OCI-LY1 (cell line): ENCODE measurements around the gene MED13.

Experiments used
- H2AFZ ChIP-seq: fragments of 200-600 bp; sonication (generic), shearing (Covaris generic); 2 replicates; pipeline ENCODE4 v1.6.0; 2014; ENCODE audit warnings: antibody characterized with exemption, mild to moderate bottlenecking, low read length
- H3F3A ChIP-seq: fragments of 200-600 bp; sonication (generic), shearing (Covaris generic); 2 replicates; pipeline ENCODE4 v1.6.0; 2014; ENCODE audit warnings: mild to moderate bottlenecking, antibody characterized with exemption, low read length, moderate library complexity; ENCODE audit not compliant: insufficient read depth
- H3K27ac ChIP-seq: fragments of 200-600 bp; sonication (generic); 2 replicates; pipeline ENCODE4 v1.5.1; 2014; ENCODE audit warnings: low read length, mixed run types, mild to moderate bottlenecking, low read depth; ENCODE audit not compliant: poor library complexity, severe bottlenecking
- H3K27me3 ChIP-seq: fragments of 200-600 bp; sonication (generic); 2 replicates; pipeline ENCODE4 v1.6.0; 2014; ENCODE audit warnings: antibody characterized with exemption, mild to moderate bottlenecking, low read length, moderate library complexity; ENCODE audit not compliant: insufficient read depth
- H3K36me3 ChIP-seq: fragments of 200-600 bp; sonication (generic); 2 replicates; pipeline ENCODE4 v1.6.1; 2014; ENCODE audit warnings: mild to moderate bottlenecking, antibody characterized with exemption, low read length, moderate library complexity, mixed read lengths; ENCODE audit not compliant: insufficient read depth
- H3K4me1 ChIP-seq: fragments of 200-600 bp; sonication (generic); 2 replicates; pipeline ENCODE4 v1.5.1; 2014; ENCODE audit warnings: mild to moderate bottlenecking, low read length, moderate library complexity; ENCODE audit not compliant: insufficient read depth, severe bottlenecking
- H3K4me2 ChIP-seq: fragments of 200-600 bp; sonication (generic), shearing (Covaris generic); 2 replicates; pipeline ENCODE4 v1.6.1; 2014; ENCODE audit warnings: low read length
- H3K4me3 ChIP-seq: fragments of 200-600 bp; sonication (generic); 2 replicates; pipeline ENCODE4 v1.5.1; 2014; ENCODE audit warnings: low read length, low read depth, mild to moderate bottlenecking, mixed read lengths; ENCODE audit not compliant: poor library complexity, severe bottlenecking
- H3K79me2 ChIP-seq: fragments of 200-600 bp; shearing (Covaris generic); 2 replicates; pipeline ENCODE4 v1.6.1; 2016; ENCODE audit warnings: mixed run types, low read length, mixed read lengths; ENCODE audit not compliant: insufficient read depth
- H3K9ac ChIP-seq: fragments of 200-600 bp; sonication (generic), shearing (Covaris generic); 2 replicates; pipeline ENCODE4 v1.6.1; 2014; ENCODE audit warnings: mild to moderate bottlenecking, low read length, mixed read lengths
- H3K9me2 ChIP-seq: fragments of 200-600 bp; sonication (generic), shearing (Covaris generic); 2 replicates; pipeline ENCODE4 v1.6.1; 2014; ENCODE audit warnings: low read depth, mild to moderate bottlenecking, low read length, mixed read lengths
- H3K9me3 ChIP-seq: fragments of 200-600 bp; shearing (Covaris generic); 2 replicates; pipeline ENCODE4 v1.6.1; 2014; ENCODE audit warnings: low read length, mixed read lengths
- H4K20me1 ChIP-seq: fragments of 200-600 bp; sonication (generic), shearing (Covaris generic); 2 replicates; pipeline ENCODE4 v1.6.0; 2016; ENCODE audit warnings: mild to moderate bottlenecking, low read length; ENCODE audit not compliant: insufficient read depth
- CTCF ChIP-seq: fragments of 200-600 bp; sonication (generic), shearing (Covaris generic); IDR thresholded peaks from 2 replicates; pipeline ENCODE4 v1.5.1; 2017; ENCODE audit warnings: mild to moderate bottlenecking, antibody characterized with exemption, low read length, moderate library complexity, mixed read lengths
- EZH2 ChIP-seq: fragments of 200-600 bp; sonication (generic), shearing (Covaris generic); IDR thresholded peaks from 2 replicates; pipeline ENCODE4 v1.8.0; 2017; ENCODE audit warnings: borderline replicate concordance, mixed run types, mild to moderate bottlenecking, antibody characterized with exemption, low read length, moderate library complexity, mixed read lengths

MED13 gene

GRCh38 chr17:62051053-62051452, 14.0 kb downstream of the MED13 start:
- Histone ChIP-seq H3K4me1 (no peaks in the 10 kb centered on the region), H3K27me3 (no peaks in the 10 kb centered on the region), H3K4me3 (no peak overlapping the region), H3K9me3 (no peaks in the 10 kb centered on the region), H4K20me1 (no peaks in the 10 kb centered on the region), H3K9me2 (no peaks in the 10 kb centered on the region), H3K4me2 (no peak overlapping the region), H3K79me2 (peaks cover 32% of the 10 kb centered on the region), H3K27ac (no peak overlapping the region), H3K36me3 (peaks cover 62% of the 10 kb centered on the region), H2AFZ (no peak overlapping the region), H3K9ac (no peak overlapping the region), H3F3A (no peaks in the 10 kb centered on the region)
- TF ChIP-seq CTCF, result no peak
- TF ChIP-seq EZH2, result no peak

DNA sequence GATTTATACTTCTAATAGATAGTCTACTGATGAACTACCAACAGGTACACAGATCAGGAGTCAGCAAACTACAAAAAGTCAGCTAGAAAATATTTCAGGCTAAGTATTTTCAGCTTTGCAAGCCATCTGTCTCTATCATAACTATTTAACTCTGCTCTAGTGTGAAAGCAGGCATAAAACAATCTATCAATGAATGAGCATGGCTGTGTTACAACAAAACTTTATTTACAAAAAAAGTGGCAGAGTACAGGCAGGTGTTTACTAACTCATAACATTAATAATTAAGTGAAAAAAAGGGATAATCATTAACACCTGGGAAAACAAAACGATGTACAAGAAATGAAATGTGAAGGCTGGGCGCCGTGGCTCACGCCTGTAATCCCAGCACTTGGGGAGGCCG, 15.8 kb downstream of the MED13 start:
- H3K27me3 ChIP-seq, result no peaks in the 10 kb centered on the region
- H3F3A ChIP-seq, result no peaks in the 10 kb centered on the region
- no peak overlapping the region for H3K27ac ChIP-seq
- no peak overlapping the region for H2AFZ ChIP-seq
- no peak overlapping the region for H3K4me3 ChIP-seq
- no peaks in the 10 kb centered on the region for H3K9me3 ChIP-seq
- H4K20me1 ChIP-seq, result no peaks in the 10 kb centered on the region
- H3K4me1 ChIP-seq, result no peaks in the 10 kb centered on the region
- no peak overlapping the region for H3K9ac ChIP-seq
- H3K79me2 ChIP-seq, result peaks cover 24% of the 10 kb centered on the region
- H3K9me2 ChIP-seq, result no peaks in the 10 kb centered on the region
- TF ChIP-seq CTCF, result no peak
- no peak for TF ChIP-seq EZH2
- no peak overlapping the region for H3K4me2 ChIP-seq
- peaks cover 74% of the 10 kb centered on the region for H3K36me3 ChIP-seq

DNA sequence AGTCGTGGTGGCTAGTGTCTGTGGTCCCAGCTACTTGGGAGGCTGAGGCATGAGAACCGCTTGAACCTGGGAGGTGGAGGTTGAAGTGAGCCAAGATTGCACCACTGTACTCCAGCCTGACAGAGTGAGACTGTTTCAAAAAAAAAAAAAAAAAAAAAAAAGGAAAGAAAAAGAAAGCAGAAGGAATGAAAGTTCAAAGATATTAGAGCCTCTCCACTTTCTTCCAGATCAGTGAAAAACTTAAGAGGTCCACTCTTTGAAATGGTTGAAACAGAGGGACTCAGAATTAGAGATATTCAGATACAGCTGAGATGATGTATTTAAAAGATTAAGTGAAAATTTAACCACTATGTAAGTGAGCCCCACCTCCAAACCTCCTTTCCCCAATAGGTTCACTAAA, 16.8 kb downstream of the MED13 start:
- Histone ChIP-seq H3K9me2 (no peaks in the 10 kb centered on the region), H4K20me1 (no peaks in the 10 kb centered on the region), H3K36me3 (peaks cover 80% of the 10 kb centered on the region), H3K27me3 (no peaks in the 10 kb centered on the region), H3K4me1 (no peaks in the 10 kb centered on the region), H3K27ac (no peak overlapping the region), H3F3A (no peaks in the 10 kb centered on the region), H3K9me3 (no peaks in the 10 kb centered on the region), H3K79me2 (peaks cover 27% of the 10 kb centered on the region), H3K4me2 (no peak overlapping the region), H2AFZ (no peak overlapping the region), H3K9ac (no peak overlapping the region), H3K4me3 (no peak overlapping the region)
- TF ChIP-seq EZH2 (no peak), CTCF (no peak)
